ENCODE results near the gene CEACAM21. TPM values are rescaled to one million over a fixed set of nuclear protein-coding genes. Genes with fewer than 3 reads are reported as not detected.

CEACAM21 gene
- total RNA-seq, 2 experiments from 2014 or later, result 40.8 to 56.0 TPM

- intact Hi-C loops (cut with micrococcal nuclease; ENCODE audit: unreplicated experiment), result no loop called here
- Histone ChIP-seq H3K4me3 (ENCODE audit: low read depth, low read length, poor library complexity, severe bottlenecking) (no peak overlapping the region), H3K79me2 (ENCODE audit: insufficient read depth, low read depth, low read length) (peaks cover 66% of the 10 kb centered on the region), H3K27ac (ENCODE audit: low read depth, low read length, poor library complexity, severe bottlenecking) (peak overlapping the region; percentile 12), H2AFZ (ENCODE audit: low read length) (no peak overlapping the region), H3K4me1 (ENCODE audit: insufficient read depth, low read length, poor library complexity, severe bottlenecking) (peaks cover 55% of the 10 kb centered on the region), H4K20me1 (ENCODE audit: insufficient read depth, low read length) (no peaks in the 10 kb centered on the region), H3K9me3 (ENCODE audit: low read length) (peaks cover 31% of the 10 kb centered on the region), H3K9me2 (ENCODE audit: insufficient read depth, low read length) (no peaks in the 10 kb centered on the region), H3K36me3 (ENCODE audit: insufficient read depth, low read length) (peaks cover 92% of the 10 kb centered on the region), H3K4me2 (ENCODE audit: low read length) (no peak overlapping the region)
- CTCF ChIA-PET (ENCODE audit: unreplicated experiment), result no interaction called here
- no TSS peak for BruUV-seq (replicated peaks)
- TF ChIP-seq EZH2phosphoT487 (IDR thresholded peaks at IDR 0.05; ENCODE audit: borderline replicate concordance, low read depth, low read length), result no peak
- TF ChIP-seq, protein P1, sequence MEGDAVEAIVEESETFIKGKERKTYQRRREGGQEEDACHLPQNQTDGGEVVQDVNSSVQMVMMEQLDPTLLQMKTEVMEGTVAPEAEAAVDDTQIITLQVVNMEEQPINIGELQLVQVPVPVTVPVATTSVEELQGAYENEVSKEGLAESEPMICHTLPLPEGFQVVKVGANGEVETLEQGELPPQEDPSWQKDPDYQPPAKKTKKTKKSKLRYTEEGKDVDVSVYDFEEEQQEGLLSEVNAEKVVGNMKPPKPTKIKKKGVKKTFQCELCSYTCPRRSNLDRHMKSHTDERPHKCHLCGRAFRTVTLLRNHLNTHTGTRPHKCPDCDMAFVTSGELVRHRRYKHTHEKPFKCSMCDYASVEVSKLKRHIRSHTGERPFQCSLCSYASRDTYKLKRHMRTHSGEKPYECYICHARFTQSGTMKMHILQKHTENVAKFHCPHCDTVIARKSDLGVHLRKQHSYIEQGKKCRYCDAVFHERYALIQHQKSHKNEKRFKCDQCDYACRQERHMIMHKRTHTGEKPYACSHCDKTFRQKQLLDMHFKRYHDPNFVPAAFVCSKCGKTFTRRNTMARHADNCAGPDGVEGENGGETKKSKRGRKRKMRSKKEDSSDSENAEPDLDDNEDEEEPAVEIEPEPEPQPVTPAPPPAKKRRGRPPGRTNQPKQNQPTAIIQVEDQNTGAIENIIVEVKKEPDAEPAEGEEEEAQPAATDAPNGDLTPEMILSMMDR (conservative IDR thresholded peaks at IDR 0.05; ENCODE audit: low read length), result no peak
- no peak for DNase-seq (ENCODE audit: low spot score)
- POLR2A ChIA-PET, result no interaction called here
These were observed 20.2 kb upstream of the CEACAM21 start for GRCh38 chr19:41555748-41556147.

DNA sequence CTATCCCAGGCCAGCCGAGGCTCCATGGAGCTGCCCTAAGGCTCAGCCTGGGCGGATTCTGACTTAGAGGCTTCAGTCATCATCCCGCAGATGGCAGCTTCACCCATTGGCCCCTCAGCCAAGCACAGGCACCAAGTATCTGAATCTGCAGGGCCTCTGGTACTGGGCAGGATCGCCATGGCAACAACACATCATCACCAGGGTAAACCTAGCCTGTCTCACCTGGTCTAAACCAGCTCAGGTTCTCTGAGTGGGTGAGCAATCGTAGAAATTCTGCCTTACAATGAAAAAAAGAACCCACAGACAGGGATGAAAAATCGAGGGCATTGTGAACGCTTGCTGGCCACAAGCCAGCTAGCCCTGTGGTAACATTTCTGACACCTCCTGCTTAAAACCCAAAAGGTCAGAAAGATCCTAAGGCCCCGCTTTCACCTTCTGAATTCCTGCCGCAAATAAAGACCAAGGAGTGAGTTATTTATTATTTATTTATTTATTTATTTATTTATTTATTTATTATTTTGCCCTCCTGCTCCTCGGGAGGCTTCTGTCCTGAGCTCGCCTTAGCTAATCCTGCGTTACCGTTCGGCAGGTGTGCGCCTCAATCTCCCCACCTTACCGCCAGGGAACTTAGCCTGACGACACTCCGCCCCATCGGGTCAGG lies 12.0 kb upstream of the CEACAM21 start:
- POLR2A ChIA-PET, result interaction anchor here (0.6 to 1.2 kb wide), 4 partner anchors 9 to 65 kb away, joined by 3 to 6 read pairs (median 4); no protein-coding TSS in a partner anchor
- CTCF ChIA-PET (ENCODE audit: unreplicated experiment), result interaction anchor here (1.0 to 1.2 kb wide), 3 partner anchors 30 to 115 kb away, joined by 3 to 5 read pairs (median 3); no protein-coding TSS in a partner anchor
- TF ChIP-seq EZH2phosphoT487 (IDR thresholded peaks at IDR 0.05; ENCODE audit: borderline replicate concordance, low read depth, low read length), result no peak
- TF ChIP-seq, protein P1 (conservative IDR thresholded peaks at IDR 0.05; ENCODE audit: low read length), result no peak
- Histone ChIP-seq H3K4me3 (ENCODE audit: low read depth, low read length, poor library complexity, severe bottlenecking) (no peak overlapping the region), H3K36me3 (ENCODE audit: insufficient read depth, low read length) (peaks cover 43% of the 10 kb centered on the region), H3K9me2 (ENCODE audit: insufficient read depth, low read length) (no peaks in the 10 kb centered on the region), H2AFZ (ENCODE audit: low read length) (no peak overlapping the region), H3K4me1 (ENCODE audit: insufficient read depth, low read length, poor library complexity, severe bottlenecking) (peaks cover 37% of the 10 kb centered on the region), H3K4me2 (ENCODE audit: low read length) (peak overlapping the region; percentile 51; the same call in 1 of the 2 replicates), H3K79me2 (ENCODE audit: insufficient read depth, low read depth, low read length) (0 out of 2 replicates have a peak, but pooled peaks cover 9% of the 10 kb centered on the region), H4K20me1 (ENCODE audit: insufficient read depth, low read length) (no peaks in the 10 kb centered on the region), H3K9me3 (ENCODE audit: low read length) (no peaks in the 10 kb centered on the region), H3K27ac (ENCODE audit: low read depth, low read length, poor library complexity, severe bottlenecking) (no peak overlapping the region)
- intact Hi-C loops (cut with micrococcal nuclease; ENCODE audit: unreplicated experiment), result loop anchor here (1.0 kb wide), 3 partner anchors 22 to 115 kb away; no protein-coding TSS in a partner anchor
- DNase-seq (ENCODE audit: low spot score), result no peak
- no TSS peak for BruUV-seq (replicated peaks)

Measured in OCI-LY7 (cell line).